GM18909 (cell line): Measurements from ENCODE around the gene ANKRD13B.

Source experiments
- ATAC-seq: cut with Tn5 transposase; IDR thresholded peaks from one replicate; pipeline ENCODE4 v1.9.1; 2021; ENCODE audit warnings: mild to moderate bottlenecking; ENCODE audit not compliant: unreplicated experiment, poor library complexity

The ANKRD13B gene

GRCh38 chr17:29591737-29592608 lies 959 bp upstream of the ANKRD13B start:
- peak; percentile 29 for ATAC-seq

DNA sequence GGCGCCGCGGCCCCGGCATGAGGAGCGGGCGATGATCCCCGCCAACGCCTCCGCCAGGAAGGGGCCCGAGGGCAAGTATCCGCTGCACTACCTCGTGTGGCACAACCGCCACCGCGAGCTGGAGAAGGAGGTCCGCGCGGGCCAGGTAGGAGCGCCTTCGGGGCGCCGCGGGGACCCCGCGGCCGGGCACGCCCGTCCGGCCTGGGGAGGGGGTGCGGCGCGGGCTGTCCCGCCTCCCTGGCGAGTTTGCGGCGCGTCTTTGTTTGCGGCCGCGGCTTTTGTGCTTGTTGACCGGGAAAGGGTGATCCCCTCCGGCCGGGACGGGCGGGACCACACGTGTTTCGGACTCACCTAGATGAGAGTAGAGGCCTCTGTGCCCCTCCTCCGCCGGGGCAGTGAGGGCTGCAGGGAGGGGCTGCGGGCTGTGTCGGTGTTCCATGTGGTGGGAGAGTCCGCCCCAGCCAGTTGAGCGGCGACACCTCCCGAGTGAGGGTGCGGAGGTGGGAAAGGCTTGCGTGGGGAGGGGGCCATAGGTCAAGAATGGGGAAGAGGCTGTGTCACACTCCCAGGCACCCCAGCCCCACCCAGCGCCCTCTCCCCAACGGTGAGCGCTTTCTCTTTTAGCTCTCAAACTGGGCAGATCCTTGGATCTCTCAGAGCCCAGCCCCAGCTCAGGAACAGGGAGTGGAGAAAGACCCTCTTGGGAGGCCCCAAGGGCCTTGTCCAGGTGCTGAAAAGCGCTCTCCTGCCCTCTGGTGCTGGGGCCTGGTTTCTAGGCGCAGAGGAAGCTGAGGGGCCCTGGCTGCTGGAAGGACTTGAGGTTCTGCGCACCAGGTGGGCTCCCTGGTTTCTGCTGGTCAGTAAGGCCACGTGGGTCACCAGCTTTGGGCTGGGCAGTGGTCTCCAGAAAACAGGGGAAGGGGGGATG lies 923 bp downstream of the ANKRD13B start:
- ATAC-seq: no peak

GRCh38 chr17:29594519-29595090 lies 1.7 kb downstream of the ANKRD13B start:
- ATAC-seq: no peak

- no peak for ATAC-seq
Observed at GRCh38 chr17:29595107-29595942, 2.4 kb downstream of the ANKRD13B start.

GRCh38 chr17:29595943-29596774 lies 3.2 kb downstream of the ANKRD13B start:
- no peak for ATAC-seq

- no peak for ATAC-seq
Observed at GRCh38 chr17:29596811-29597210, 3.9 kb downstream of the ANKRD13B start.

GRCh38 chr17:29597361-29598172 lies 4.6 kb downstream of the ANKRD13B start:
- ATAC-seq: no peak

- no peak for ATAC-seq
Observed at GRCh38 chr17:29603109-29603674, 10.3 kb downstream of the ANKRD13B start.

DNA sequence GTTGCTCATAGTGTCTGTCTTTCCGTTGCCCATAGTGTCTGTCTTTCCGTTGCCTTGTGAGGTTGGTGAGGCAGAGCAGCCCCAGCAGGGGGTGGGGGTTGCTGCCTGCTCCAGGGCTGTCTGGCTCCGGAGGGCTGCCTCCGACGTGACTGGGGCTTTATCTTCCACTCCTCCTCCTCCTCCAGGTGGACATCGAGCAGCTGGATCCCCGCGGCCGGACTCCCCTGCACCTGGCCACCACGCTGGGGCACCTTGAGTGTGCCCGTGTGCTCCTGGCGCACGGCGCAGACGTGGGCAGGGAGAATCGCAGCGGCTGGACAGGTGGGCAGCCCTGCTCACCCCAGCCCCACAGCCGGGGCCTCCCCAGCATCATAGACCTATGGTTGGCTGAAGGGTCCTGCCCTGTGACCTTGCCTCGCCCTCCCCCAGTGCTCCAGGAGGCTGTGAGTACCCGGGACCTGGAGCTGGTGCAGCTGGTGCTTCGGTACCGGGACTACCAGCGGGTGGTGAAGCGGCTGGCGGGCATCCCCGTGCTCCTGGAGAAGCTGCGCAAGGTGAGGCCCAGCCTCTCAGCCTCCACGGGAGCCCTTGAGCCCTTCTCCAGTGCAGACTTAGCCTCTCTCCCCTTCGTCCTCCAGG lies 14.7 kb downstream of the ANKRD13B start:
- ATAC-seq: no peak

GRCh38 chr17:29608986-29609385 lies 16.1 kb downstream of the ANKRD13B start:
- ATAC-seq: no peak

DNA sequence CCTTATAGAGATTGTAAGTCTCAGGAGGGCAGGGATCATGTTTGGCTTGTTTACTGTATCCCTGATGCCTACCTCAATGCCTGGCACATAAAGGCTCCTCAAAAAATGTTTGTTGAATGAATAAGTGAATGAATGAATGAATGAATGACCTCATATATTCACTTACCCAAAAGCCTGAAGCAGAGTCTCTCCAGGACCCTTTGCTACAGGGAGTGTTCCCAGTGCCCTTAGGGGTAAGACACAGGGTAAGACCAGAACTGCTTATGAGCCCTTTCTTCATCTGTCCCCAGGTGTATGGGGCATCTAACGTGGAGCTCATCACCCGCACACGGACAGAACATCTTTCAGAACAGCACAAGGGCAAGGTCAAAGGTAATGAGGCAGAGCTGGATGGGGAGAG lies 17.5 kb downstream of the ANKRD13B start:
- no peak for ATAC-seq

GRCh38 chr17:29611351-29612093 lies 18.6 kb downstream of the ANKRD13B start:
- no peak for ATAC-seq

GRCh38 chr17:29612094-29612403 lies 19.1 kb downstream of the ANKRD13B start:
- ATAC-seq: no peak

GRCh38 chr17:29612404-29613280 lies 19.7 kb downstream of the ANKRD13B start:
- no peak for ATAC-seq

DNA sequence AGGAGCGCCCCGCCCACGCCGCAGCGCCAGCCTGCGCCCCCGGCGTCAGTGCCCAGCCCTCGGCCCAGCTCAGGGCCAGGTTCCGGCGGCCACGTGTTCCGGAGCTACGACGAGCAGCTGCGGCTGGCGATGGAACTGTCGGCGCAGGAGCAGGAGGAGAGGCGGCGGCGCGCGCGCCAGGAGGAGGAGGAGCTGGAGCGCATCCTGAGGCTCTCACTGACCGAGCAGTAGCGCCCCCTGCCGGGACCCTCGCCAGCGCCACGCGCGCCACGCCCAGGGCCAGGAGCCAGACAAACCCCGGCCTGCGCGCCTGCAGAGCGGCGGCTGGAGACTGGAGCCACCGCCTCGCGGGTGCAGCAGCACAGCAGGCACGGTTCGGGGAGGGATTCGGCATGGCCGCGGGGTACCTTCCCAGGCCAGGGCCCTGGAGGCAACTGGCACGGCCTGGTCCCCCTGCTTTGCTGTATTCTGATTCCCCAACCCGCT lies 20.5 kb downstream of the ANKRD13B start:
- ATAC-seq: peak; percentile 37

DNA sequence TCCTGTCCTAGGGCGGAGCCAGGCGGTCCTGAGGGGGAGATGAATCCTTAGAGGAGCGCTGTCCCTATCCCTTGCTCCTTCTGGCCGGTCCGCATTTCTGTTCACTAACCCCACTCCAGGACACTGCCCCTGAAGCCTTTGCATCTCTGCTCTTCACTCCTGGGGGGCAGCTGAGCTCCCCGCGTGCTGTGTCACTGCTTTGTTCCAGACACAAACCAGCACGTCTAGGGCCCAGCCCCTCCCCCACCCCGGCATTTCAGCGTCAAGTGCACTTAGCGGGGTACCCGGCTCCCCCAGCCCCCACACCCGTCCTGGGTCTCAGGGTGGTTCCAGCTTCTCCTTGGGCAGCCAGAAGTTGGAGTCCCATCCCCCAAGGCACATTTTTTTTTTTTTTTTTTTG lies 20.9 kb downstream of the ANKRD13B start:
- ATAC-seq: no peak
